AG04449 (cell line): ENCODE results near the gene NGF.
"Not testable (repeated sequence)": the region's sequence is repeated elsewhere in the genome, so short reads cannot be mapped to it uniquely, and the experiment has no call there.

Source experiments
- CTCF ChIA-PET: fragments of 350-600 bp; formaldehyde crosslinking; extraction: SDS; loops from one replicate; lab custom pipeline; 2021; ENCODE audit warnings: antibody characterized with exemption; lab: Yijun Ruan, JAX
- POLR2A ChIA-PET: fragments of 400-600, 350-600 bp; formaldehyde crosslinking; extraction: SDS; loops from one replicate; lab custom pipeline; 2020; ENCODE audit warnings: antibody characterized with exemption, inconsistent platforms; lab: Yijun Ruan, JAX
- DNase-seq: peaks from one replicate; pipeline ENCODE4 v3.0.0-alpha.2; 2010; ENCODE audit warnings: low read depth, low spot score
- H3K4me3 ChIP-seq: 2 replicates; pipeline ENCODE4 v1.5.1; 2011; ENCODE audit warnings: low read depth, mild to moderate bottlenecking, control low read depth, low read length
- TF ChIP-seq, protein P1 (sequence below): IDR thresholded peaks from one replicate; pipeline ENCODE4 v1.5.1; 2011; ENCODE audit warnings: mild to moderate bottlenecking, moderate library complexity, low read length, control low read depth, inconsistent platforms; ENCODE audit not compliant: insufficient read depth; ENCODE audit errors: missing control alignments

The NGF gene

DNA sequence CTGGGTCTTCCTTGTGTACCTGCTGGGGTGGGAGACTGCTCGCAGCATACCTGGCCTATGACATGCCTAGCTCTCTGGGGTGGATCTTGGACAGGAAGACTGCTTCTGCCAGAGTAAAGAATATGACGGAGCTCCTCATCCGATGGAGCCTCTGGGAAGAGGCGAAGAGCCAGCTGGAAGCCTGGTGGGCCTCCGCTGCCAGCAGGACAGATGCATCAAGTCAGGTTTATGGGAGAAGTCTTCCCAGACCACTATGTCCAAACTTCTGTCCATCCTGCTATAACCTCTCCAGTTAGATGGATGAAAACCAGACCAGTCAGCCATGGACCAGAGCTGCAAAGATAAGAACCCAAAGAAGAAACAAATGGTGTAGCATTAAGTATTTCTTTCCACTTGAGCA, 27.7 kb upstream of the NGF start:
- ChIA-PET CTCF (interaction anchor here (1.1 to 1.4 kb wide), 2 partner anchors 10 to 11 kb away, joined by 3 read pairs; no protein-coding TSS in a partner anchor), POLR2A (interaction anchor here (0.6 kb wide), 1 partner anchor 187 kb away, joined by 3 read pairs; no protein-coding TSS in a partner anchor)
- no peak overlapping the region for H3K4me3 ChIP-seq
- DNase-seq, result no peak
- TF ChIP-seq, protein P1, sequence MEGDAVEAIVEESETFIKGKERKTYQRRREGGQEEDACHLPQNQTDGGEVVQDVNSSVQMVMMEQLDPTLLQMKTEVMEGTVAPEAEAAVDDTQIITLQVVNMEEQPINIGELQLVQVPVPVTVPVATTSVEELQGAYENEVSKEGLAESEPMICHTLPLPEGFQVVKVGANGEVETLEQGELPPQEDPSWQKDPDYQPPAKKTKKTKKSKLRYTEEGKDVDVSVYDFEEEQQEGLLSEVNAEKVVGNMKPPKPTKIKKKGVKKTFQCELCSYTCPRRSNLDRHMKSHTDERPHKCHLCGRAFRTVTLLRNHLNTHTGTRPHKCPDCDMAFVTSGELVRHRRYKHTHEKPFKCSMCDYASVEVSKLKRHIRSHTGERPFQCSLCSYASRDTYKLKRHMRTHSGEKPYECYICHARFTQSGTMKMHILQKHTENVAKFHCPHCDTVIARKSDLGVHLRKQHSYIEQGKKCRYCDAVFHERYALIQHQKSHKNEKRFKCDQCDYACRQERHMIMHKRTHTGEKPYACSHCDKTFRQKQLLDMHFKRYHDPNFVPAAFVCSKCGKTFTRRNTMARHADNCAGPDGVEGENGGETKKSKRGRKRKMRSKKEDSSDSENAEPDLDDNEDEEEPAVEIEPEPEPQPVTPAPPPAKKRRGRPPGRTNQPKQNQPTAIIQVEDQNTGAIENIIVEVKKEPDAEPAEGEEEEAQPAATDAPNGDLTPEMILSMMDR, result no peak

DNA sequence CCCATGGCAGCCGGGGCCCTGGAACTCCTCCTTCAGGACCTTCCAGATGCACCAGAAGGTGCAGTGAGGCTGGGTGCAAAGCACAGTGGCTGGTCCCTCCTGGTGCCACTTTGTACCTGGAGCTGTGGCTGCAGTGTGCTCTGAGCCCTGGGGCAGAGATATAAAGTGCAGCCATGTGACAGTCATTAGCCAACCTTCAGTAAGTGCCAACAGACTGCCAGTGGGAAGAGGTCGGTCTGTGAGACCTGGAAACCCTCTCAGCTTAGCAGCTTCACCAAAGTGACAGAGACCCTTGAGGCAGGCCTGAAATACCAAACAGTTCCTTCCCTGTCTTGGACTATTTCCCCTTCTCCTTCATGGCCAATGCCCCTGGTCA, 26.7 kb upstream of the NGF start:
- CTCF ChIA-PET, result interaction anchor here (0.6 to 1.3 kb wide), 5 partner anchors 10 to 120 kb away, joined by 3 read pairs; no protein-coding TSS in a partner anchor
- POLR2A ChIA-PET, result interaction anchor here (0.6 to 2.2 kb wide), 5 partner anchors 9 to 40 kb away, joined by 3 to 11 read pairs (median 3); partner anchors contain the start of gene NGF
- no peak overlapping the region for H3K4me3 ChIP-seq

DNA sequence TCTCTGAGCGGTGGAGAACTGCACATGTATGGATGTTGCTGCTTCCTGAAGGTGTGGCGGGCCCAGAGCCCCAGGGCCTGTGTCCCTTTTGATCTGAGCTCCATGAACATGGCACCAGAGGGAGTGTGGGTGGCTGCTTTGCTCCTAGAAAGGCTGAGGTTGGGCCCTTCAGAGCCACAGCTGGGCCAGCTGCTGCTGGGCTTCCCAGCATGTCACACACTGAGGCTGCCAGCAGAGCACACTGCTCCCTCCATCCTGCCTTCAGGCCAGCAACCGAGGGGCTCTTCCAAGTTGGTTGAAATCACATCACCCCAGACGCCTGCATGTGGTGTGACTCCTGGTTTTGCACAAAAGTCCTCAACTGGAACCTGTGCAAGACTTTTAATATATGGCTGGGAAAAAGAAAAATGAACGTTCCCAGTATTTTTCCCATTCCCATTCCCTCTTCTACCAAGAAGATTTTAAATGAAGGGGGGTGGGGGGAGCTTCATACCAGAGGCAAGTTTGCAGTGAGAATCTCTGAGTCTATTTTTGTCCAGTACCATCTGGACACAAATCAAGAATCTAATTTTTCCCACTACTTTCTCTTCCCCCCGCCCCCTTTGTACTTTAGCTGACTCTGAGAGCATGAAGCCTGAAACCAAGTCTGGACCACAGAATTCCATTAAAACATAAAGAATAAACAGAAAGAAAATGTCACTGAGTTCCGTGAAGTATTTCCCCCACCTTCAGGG, 26.2 kb upstream of the NGF start:
- ChIA-PET CTCF (interaction anchor here (0.6 to 1.8 kb wide), 5 partner anchors 11 to 226 kb away, joined by 3 to 4 read pairs (median 3); no protein-coding TSS in a partner anchor), POLR2A (interaction anchor here (0.6 to 2.2 kb wide), 5 partner anchors 9 to 39 kb away, joined by 3 to 11 read pairs (median 3); partner anchors contain the start of gene NGF)
- H3K4me3 ChIP-seq, result no peak overlapping the region
- TF ChIP-seq, protein P1, result peak; percentile 4
- peak; percentile 77 for DNase-seq

More for the DNA sequence above, 26.7 kb upstream of the NGF start:
- TF ChIP-seq, protein P1, result no peak
- no peak for DNase-seq

DNA sequence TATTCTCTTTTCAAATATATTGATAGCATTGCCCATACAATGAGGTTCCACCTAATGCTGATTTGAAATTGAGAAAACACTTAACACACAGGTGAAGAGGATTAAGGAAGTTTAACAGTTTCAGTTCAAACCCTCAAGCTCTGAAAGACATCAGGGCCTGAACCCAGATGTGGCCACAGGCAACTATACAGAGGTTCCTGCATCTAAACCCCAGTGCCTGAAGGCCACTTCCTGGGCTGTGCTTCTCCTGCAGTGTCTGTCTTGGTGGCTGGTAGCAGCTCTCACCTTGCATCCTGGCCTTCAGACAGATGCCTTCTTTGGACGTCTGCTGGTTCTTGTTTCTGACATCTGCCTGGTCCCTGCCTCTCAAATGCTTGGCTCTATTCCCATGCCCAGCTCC, 25.1 kb upstream of the NGF start:
- no peak for DNase-seq
- TF ChIP-seq, protein P1, result no peak
- ChIA-PET POLR2A (interaction anchor here (2.2 kb wide), 1 partner anchor 25 kb away, joined by 11 read pairs; the partner anchor contains the start of gene NGF), CTCF (interaction anchor here (0.7 to 1.8 kb wide), 4 partner anchors 66 to 233 kb away, joined by 3 to 5 read pairs (median 4); no protein-coding TSS in a partner anchor)
- no peak overlapping the region for H3K4me3 ChIP-seq

DNA sequence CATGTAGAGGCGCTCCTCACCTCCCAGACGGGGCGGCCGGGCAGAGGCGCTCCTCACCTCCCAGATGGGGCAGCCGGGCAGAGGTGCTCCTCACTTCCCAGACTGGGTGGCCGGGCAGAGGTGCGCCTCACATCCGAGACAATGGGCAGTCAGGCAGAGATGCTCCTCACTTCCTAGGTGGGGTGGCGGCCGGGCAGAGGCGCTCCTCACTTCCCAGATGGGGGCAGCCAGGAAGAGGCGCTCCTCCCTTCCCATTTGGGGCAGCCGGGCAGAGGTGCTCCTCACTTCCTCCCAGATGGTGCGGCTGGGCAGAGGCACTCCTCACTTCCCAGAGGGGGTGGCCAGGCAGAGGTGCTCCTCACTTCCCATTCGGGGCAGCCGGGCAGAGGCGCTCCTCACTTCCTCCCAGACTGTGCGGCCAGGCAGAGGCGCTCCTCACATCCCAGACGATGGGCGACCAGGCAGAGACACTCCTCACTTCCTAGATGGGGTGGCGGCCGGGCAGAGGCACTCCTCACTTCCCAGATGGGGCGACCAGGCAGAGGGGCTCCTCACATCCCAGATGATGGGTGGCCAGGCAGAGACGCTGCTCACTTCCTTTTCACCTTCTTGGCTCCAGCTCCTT, 22.6 kb upstream of the NGF start:
- POLR2A ChIA-PET, CTCF ChIA-PET, H3K4me3 ChIP-seq, DNase-seq: not testable (repeated sequence)

DNA sequence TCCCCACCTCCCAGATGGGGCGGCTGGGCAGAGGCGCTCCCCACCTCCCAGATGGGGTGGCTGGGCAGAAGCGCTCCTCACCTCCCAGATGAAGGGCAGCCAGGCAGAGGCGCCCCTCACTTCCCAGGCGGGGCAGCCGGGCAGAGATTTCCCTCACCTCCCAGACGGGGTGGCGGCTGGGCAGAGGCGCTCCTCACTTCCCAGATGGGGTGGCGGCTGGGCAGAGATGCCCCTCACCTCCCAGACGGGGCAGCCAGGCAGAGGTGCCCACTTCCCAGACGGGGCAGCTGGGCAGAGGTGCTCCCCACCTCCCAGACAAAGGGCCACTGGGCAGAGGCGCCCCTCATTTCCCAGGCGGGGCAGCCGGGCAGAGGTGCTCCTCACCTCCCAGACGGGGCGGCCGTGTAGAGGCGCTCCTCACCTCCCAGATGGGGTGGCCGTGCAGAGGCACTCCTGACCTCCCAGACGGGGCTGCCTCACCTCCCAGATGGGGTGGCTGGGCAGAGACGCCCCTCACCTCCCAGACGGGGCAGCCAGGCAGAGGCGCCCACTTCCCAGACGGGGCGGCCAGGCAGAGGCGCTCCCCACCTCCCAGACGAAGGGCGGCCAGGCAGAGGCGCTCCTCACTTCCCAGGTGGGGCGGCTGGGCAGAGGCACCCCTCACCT, 21.9 kb upstream of the NGF start:
- DNase-seq, POLR2A ChIA-PET, CTCF ChIA-PET, H3K4me3 ChIP-seq: not testable (repeated sequence)

DNA sequence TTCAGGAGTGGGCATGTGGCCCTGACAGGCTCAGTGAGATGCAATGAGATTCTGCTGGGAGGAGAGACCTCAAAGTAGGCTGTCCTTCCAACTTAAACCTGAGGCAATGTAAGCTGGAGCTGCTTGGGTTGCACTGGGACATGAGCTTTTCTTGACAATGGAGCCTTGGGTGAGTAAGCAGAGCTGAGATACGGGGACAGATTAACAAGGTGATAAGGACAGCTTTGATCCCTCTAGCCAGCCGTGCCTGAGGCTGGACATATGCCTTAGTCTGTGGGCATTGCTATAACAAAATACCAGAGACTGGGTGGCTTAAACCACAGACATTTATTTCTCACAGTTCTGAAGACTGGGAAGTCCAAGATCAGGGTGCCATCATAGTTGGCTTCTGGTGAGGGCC, 18.3 kb upstream of the NGF start:
- TF ChIP-seq, protein P1, result no peak
- DNase-seq, result no peak
- no peak overlapping the region for H3K4me3 ChIP-seq
- POLR2A ChIA-PET, result no interaction called here
- CTCF ChIA-PET, result interaction anchor here (0.5 to 2.0 kb wide), 4 partner anchors 9 to 113 kb away, joined by 3 to 6 read pairs (median 4); no protein-coding TSS in a partner anchor
